Measurements from ENCODE around the gene IGFBP2. TPM values are rescaled to one million over a fixed set of nuclear protein-coding genes. Genes with fewer than 3 reads are reported as not detected.
A peak's percentile ranks its signal among the peaks of the same experiment; 100 is the strongest.

IGFBP2 gene
- total and polyA plus RNA-seq, 2 of the 13 experiments (the other 11 are each of a cell fraction or from before 2014, with no cell fraction given), result 2.0 to 5.8 TPM

GRCh38 chr2:216650626-216651257 lies 17.5 kb downstream of the IGFBP2 start (continued):
- TF ChIP-seq SKI (IDR thresholded peaks at IDR 0.05; ENCODE audit: partially characterized antibody), result peak; percentile 15
- TF ChIP-seq ATF4 (CRISPR knock-in tag; IDR thresholded peaks at IDR 0.05), result no peak
- no peak for TF ChIP-seq BRF2 (CRISPR knock-in tag; IDR thresholded peaks at IDR 0.05)
- TF ChIP-seq ARID4A (CRISPR knock-in tag; IDR thresholded peaks at IDR 0.05; ENCODE audit: borderline replicate concordance), result no peak
- TF ChIP-seq SP140L (CRISPR knock-in tag; IDR thresholded peaks at IDR 0.05; ENCODE audit: borderline replicate concordance), result no peak
- no peak for TF ChIP-seq ZNF414 (CRISPR knock-in tag; IDR thresholded peaks at IDR 0.05)
- TF ChIP-seq GABPB1 (CRISPR knock-in tag; IDR thresholded peaks at IDR 0.05), result no peak
- no peak for TF ChIP-seq TOE1 (CRISPR knock-in tag; IDR thresholded peaks at IDR 0.05)
- 0 out of 2 replicates have a peak, but pooled peaks have one; percentile 39 for TF ChIP-seq PITX1 (CRISPR knock-in tag; IDR thresholded peaks at IDR 0.05)
- no peak for TF ChIP-seq HMGXB3 (CRISPR knock-in tag; IDR thresholded peaks at IDR 0.05; ENCODE audit: borderline replicate concordance)
- TF ChIP-seq PRMT3 (CRISPR knock-in tag; IDR thresholded peaks at IDR 0.05; ENCODE audit: borderline replicate concordance, low read depth), result no peak
- TF ChIP-seq SKIL (CRISPR knock-in tag; IDR thresholded peaks at IDR 0.05; ENCODE audit: borderline replicate concordance), result no peak
- peak; percentile 36; the same call in 1 of the 2 replicates for TF ChIP-seq HNF4A (CRISPR knock-in tag; IDR thresholded peaks at IDR 0.05)
- TF ChIP-seq ZNF431 (CRISPR knock-in tag; IDR thresholded peaks at IDR 0.05; ENCODE audit: borderline replicate concordance, low read depth), result no peak; the same call in 1 of the 2 replicates
